Activated naive CD8-positive, alpha-beta T cell (primary cell): ENCODE data around the gene THBS4.

Source experiments
- H3K27ac Mint-ChIP-seq: one replicate; pipeline ENCODE4 v1.8.0; 2021; ENCODE audit warnings: mixed read lengths
- H3K27me3 Mint-ChIP-seq: one replicate; pipeline ENCODE4 v1.8.0; 2021; ENCODE audit warnings: mixed read lengths
- H3K36me3 Mint-ChIP-seq: one replicate; pipeline ENCODE4 v1.8.0; 2021; ENCODE audit warnings: mixed read lengths
- H3K4me1 Mint-ChIP-seq: one replicate; pipeline ENCODE4 v1.8.0; 2021; ENCODE audit warnings: low read depth, mixed read lengths
- H3K4me3 Mint-ChIP-seq: one replicate; pipeline ENCODE4 v1.8.0; 2021; ENCODE audit warnings: mild to moderate bottlenecking, mixed read lengths
- H3K9me3 Mint-ChIP-seq: one replicate; pipeline ENCODE4 v1.8.0; 2021; ENCODE audit warnings: low read depth, mixed read lengths

THBS4 gene

GRCh38 chr5:80034559-80034958 is 589 bp upstream of the THBS4 start:
- peaks cover 22% of the 10 kb centered on the region for H3K4me1 Mint-ChIP-seq
- peaks cover 2% of the 10 kb centered on the region for H3K36me3 Mint-ChIP-seq
- H3K27ac Mint-ChIP-seq = no peak overlapping the region
- H3K4me3 Mint-ChIP-seq = peak overlapping the region; percentile 76
- peaks cover 31% of the 10 kb centered on the region for H3K27me3 Mint-ChIP-seq
- H3K9me3 Mint-ChIP-seq = no peaks in the 10 kb centered on the region

DNA sequence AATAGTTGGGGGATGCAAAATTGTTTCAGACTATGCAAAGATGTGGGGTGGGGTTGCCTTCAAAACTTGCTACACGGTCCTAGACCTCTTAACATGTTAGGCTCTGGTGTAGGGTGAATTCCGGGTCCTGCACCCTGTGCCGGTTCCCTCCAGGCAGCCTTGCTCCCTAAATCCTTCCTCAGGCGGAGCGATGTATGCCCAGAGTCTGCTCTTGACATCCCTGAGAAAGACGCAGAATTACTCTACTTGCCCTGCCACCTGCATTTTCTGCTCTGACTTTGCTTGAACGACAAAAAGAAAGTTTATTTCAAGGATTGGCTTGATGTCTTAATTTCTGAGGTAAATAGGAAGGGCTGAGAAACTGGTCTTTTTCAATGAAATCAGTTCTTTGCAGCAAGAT is 691 bp downstream of the THBS4 start:
- no peak overlapping the region for H3K27ac Mint-ChIP-seq
- H3K9me3 Mint-ChIP-seq = no peaks in the 10 kb centered on the region
- peaks cover 21% of the 10 kb centered on the region for H3K4me1 Mint-ChIP-seq
- H3K27me3 Mint-ChIP-seq = peaks cover 39% of the 10 kb centered on the region
- H3K36me3 Mint-ChIP-seq = peaks cover 3% of the 10 kb centered on the region
- H3K4me3 Mint-ChIP-seq = peak overlapping the region; percentile 73

- Mint-ChIP-seq H3K4me1 (peaks cover 14% of the 10 kb centered on the region), H3K27me3 (peaks cover 46% of the 10 kb centered on the region), H3K36me3 (peaks cover 7% of the 10 kb centered on the region), H3K4me3 (no peak overlapping the region), H3K27ac (no peak overlapping the region), H3K9me3 (no peaks in the 10 kb centered on the region)
These were observed 1.5 kb downstream of the THBS4 start for GRCh38 chr5:80036615-80037014.

DNA sequence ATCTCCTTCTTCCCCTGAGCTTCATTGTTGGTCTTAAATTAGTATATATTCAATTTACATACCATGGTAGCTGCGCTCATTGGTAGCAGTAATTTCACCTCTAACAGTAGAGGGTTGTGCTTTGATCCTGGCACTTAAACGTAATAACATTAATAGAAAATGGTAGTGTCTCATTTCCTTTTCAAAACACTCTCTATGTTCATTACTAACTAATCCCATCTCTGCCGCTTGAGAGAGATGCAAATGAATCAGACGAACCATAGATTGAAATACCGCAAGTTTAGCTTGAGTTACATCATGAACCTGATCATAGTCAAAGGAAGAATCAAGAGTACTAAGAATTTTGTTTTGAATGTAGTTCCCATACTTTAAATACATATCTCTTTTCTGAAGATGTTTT is 2.2 kb downstream of the THBS4 start:
- H3K9me3 Mint-ChIP-seq = no peaks in the 10 kb centered on the region
- H3K27ac Mint-ChIP-seq = no peak overlapping the region
- H3K36me3 Mint-ChIP-seq = peaks cover 7% of the 10 kb centered on the region
- no peak overlapping the region for H3K4me3 Mint-ChIP-seq
- H3K27me3 Mint-ChIP-seq = peaks cover 48% of the 10 kb centered on the region
- peaks cover 14% of the 10 kb centered on the region for H3K4me1 Mint-ChIP-seq

DNA sequence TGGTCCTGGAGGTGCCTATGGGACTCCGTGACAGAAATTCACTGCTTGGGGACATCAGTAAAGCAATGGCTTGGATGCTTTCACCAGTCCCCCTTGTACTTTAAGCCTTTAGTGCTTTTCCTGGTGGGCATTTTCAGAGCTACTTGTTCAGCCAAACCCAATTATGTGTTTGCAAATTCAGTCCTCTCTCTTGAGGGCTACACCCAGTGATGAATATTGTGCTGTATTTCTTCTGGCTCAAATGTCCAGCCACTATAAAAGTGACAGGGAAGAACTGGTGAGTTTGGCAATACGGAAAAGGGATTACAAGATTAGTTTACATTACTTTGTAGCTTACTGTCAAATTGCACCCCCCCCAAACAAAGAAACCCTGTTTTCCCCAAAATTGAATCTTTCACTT is 4.5 kb downstream of the THBS4 start:
- peaks cover 43% of the 10 kb centered on the region for H3K27me3 Mint-ChIP-seq

GRCh38 chr5:80041527-80041926 is 6.4 kb downstream of the THBS4 start:
- Mint-ChIP-seq H3K4me3 (no peak overlapping the region), H3K27ac (no peak overlapping the region), H3K36me3 (peaks cover 10% of the 10 kb centered on the region), H3K27me3 (peaks cover 40% of the 10 kb centered on the region), H3K4me1 (no peaks in the 10 kb centered on the region), H3K9me3 (no peaks in the 10 kb centered on the region)

More for the DNA sequence above, 4.5 kb downstream of the THBS4 start:
- H3K4me1 Mint-ChIP-seq = peaks cover 8% of the 10 kb centered on the region
- H3K36me3 Mint-ChIP-seq = peaks cover 11% of the 10 kb centered on the region
- no peak overlapping the region for H3K4me3 Mint-ChIP-seq
- H3K27ac Mint-ChIP-seq = no peak overlapping the region
- no peaks in the 10 kb centered on the region for H3K9me3 Mint-ChIP-seq

DNA sequence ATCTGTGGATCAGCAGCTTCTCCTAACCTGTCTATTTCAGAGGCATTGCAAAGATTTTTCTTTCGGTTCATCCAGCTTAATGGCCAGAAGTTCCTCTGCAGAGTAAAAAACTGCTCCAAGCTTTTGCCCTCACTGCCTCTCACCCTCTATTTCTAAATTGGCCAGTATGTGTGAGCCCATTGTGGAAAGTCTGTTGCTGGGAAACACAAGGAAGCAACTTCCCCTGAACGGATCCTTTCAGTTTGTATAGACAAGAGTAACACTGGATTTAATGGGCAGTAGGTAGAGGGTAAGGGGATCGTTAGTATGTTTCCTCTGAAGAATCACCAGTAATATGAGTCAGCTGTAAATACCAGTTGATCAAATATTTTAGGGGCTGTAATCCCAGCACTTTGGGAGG is 7.2 kb downstream of the THBS4 start:
- peaks cover 10% of the 10 kb centered on the region for H3K36me3 Mint-ChIP-seq
- H3K4me3 Mint-ChIP-seq = no peak overlapping the region
- H3K4me1 Mint-ChIP-seq = no peaks in the 10 kb centered on the region
- H3K9me3 Mint-ChIP-seq = no peaks in the 10 kb centered on the region
- no peak overlapping the region for H3K27ac Mint-ChIP-seq
- peaks cover 36% of the 10 kb centered on the region for H3K27me3 Mint-ChIP-seq

DNA sequence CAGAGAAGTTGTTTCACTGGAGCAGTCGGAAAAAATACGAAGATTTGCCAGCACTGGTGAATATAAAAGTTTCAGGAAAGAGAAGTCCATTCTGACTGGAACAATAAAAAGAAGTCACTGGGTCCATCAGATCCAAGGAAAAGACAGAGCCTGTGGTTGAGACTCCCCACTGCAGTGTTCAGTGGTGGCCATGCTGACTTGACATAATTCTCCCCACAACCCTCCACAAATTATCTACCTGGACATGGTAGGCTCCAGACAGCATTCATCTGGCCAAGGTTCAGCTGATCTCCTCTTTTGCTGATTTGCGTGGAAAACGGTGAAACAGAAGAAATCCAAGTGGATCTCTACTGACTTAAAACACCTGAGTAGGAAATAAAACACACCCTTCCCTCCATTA is 8.0 kb downstream of the THBS4 start:
- H3K4me1 Mint-ChIP-seq = no peaks in the 10 kb centered on the region
- H3K27me3 Mint-ChIP-seq = peaks cover 32% of the 10 kb centered on the region
- peaks cover 10% of the 10 kb centered on the region for H3K36me3 Mint-ChIP-seq

DNA sequence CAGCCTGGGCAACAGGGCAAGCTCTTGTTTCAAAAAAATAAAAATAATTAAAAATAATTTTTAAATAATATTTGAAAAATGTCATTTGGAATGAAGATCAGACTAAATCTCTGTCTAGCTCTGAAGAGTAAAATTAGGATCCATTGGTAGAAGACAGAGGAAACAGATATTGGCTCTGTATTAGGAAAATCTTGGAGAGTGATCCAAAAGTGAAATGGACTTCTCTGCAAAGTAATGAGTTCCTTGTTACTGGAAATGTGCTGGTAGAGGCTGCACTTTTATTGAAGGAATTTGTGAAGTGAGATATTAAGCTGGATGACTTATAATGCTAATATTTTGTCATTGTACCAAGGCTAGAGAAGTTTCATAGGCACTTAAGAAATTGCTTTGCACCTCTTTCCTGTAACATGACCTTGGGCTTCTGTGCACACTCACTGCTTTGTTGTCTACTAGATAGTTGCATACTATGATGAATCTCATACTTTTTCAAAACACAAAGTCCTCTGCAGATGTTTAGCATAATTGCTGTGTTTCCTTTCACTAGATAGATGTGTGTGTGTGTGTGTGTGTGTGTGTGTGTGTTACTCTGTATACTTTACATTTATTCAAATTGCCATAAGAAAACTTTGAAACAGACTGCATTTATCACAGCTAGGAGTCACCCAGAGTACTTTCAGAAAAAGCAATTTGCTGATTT is 13.1 kb downstream of the THBS4 start:
- no peak overlapping the region for H3K27ac Mint-ChIP-seq
- peaks cover 5% of the 10 kb centered on the region for H3K36me3 Mint-ChIP-seq
- H3K4me3 Mint-ChIP-seq = no peak overlapping the region
- H3K9me3 Mint-ChIP-seq = no peaks in the 10 kb centered on the region
- no peaks in the 10 kb centered on the region for H3K4me1 Mint-ChIP-seq
- peaks cover 13% of the 10 kb centered on the region for H3K27me3 Mint-ChIP-seq

More for the DNA sequence above, 8.0 kb downstream of the THBS4 start:
- no peak overlapping the region for H3K4me3 Mint-ChIP-seq
- H3K27ac Mint-ChIP-seq = no peak overlapping the region
- H3K9me3 Mint-ChIP-seq = no peaks in the 10 kb centered on the region

DNA sequence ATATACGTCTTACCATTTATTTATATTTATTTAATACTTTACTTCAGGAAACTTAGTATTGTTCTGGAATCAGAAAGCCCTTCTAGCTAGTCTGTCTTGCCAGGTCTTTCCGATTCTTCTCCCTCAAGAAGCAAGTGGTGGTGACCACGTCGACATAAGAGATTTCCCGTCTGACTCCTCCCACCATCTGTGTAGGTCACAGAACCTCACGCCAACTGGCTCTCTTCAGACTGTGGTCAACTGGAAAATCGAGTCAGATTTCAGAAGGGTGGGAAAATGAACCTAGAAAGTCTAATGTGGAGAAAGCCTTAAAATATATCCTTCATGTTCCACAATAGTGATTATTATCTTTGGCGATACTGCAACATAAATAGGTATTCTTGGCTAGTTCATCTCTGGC is 17.3 kb downstream of the THBS4 start:
- H3K9me3 Mint-ChIP-seq = no peaks in the 10 kb centered on the region
- no peaks in the 10 kb centered on the region for H3K27me3 Mint-ChIP-seq
- H3K36me3 Mint-ChIP-seq = no peaks in the 10 kb centered on the region
- H3K4me1 Mint-ChIP-seq = no peaks in the 10 kb centered on the region
- H3K27ac Mint-ChIP-seq = no peak overlapping the region
- H3K4me3 Mint-ChIP-seq = no peak overlapping the region

DNA sequence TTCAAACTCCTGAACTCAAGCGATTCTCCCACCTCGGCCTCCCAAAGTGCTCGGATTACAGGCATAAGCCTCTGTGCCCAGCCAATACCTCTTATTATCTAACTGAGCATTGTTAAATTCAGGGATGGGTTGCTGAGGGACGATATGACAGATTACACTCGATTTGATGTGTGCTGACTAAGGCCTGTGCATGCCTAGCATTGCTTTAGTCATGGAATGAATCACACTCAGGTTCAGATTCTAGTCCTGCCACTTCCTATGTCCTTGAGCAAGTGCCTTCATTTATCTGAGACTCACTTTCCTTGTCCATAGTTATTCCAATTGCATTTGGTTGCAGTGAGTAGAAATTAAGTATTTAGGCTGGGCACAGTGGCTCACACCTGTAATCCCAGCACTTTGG is 19.5 kb downstream of the THBS4 start:
- no peaks in the 10 kb centered on the region for H3K36me3 Mint-ChIP-seq

GRCh38 chr5:80055491-80056170 is 20.5 kb downstream of the THBS4 start:
- Mint-ChIP-seq H3K4me1 (peaks cover 5% of the 10 kb centered on the region), H3K27ac (no peak overlapping the region), H3K9me3 (no peaks in the 10 kb centered on the region), H3K4me3 (no peak overlapping the region), H3K27me3 (no peaks in the 10 kb centered on the region), H3K36me3 (no peaks in the 10 kb centered on the region)

More for the DNA sequence above, 19.5 kb downstream of the THBS4 start:
- Mint-ChIP-seq H3K4me1 (no peaks in the 10 kb centered on the region), H3K4me3 (no peak overlapping the region), H3K9me3 (no peaks in the 10 kb centered on the region), H3K27me3 (no peaks in the 10 kb centered on the region), H3K27ac (no peak overlapping the region)

DNA sequence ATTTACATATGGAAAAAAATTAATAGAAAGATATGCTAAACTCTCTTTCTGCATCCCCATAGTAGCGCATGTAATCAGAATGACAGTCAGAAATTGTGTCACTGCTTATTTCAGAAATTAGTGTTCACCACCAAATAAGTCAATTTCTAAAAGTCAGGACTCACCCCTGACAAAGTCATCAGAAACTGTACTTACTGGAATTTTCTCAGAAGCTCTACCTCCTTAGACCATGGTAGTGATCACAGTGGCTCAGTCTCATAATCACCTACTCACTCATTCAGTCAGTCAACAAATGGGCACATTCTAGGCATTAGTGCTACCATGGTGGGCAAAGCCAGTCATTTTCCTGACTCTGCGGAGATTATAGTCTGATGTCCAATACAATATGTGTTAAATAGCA is 22.0 kb downstream of the THBS4 start:
- no peak overlapping the region for H3K4me3 Mint-ChIP-seq
- no peak overlapping the region for H3K27ac Mint-ChIP-seq

GRCh38 chr5:80057921-80058320 is 22.8 kb downstream of the THBS4 start:
- Mint-ChIP-seq H3K4me3 (no peak overlapping the region), H3K27ac (no peak overlapping the region), H3K4me1 (peaks cover 10% of the 10 kb centered on the region), H3K9me3 (no peaks in the 10 kb centered on the region), H3K27me3 (no peaks in the 10 kb centered on the region), H3K36me3 (no peaks in the 10 kb centered on the region)

More for the DNA sequence above, 22.0 kb downstream of the THBS4 start:
- H3K9me3 Mint-ChIP-seq = no peaks in the 10 kb centered on the region
- peaks cover 10% of the 10 kb centered on the region for H3K4me1 Mint-ChIP-seq
- H3K27me3 Mint-ChIP-seq = no peaks in the 10 kb centered on the region
- no peaks in the 10 kb centered on the region for H3K36me3 Mint-ChIP-seq

DNA sequence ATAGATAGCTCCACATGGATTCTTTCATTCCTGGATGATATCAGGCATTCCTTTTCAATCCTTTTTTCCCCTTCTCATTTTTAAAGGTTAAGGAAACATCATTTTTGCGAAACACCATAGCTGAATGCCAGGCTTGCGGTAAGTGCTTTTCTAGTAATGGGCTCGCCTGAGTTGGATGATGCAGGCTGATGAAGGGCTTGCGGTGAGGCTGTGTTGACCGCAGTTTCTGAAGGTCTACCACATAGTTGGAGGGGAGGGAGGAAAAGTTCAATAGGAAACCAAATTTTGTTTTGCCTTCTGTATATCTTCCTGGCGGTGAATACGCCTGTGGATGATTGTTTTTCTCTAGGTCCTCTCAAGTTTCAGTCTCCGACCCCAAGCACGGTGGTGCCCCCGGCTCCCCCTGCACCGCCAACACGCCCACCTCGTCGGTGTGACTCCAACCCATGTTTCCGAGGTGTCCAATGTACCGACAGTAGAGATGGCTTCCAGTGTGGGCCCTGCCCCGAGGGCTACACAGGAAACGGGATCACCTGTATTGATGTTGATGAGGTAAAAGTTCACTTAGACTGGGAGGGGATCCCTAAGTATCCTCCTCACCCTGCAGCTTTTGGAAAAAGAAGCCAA is 24.3 kb downstream of the THBS4 start:
- no peaks in the 10 kb centered on the region for H3K27me3 Mint-ChIP-seq
- no peak overlapping the region for H3K27ac Mint-ChIP-seq
- H3K9me3 Mint-ChIP-seq = no peaks in the 10 kb centered on the region

More for the DNA sequence above, 24.3 kb downstream of the THBS4 start:
- H3K4me1 Mint-ChIP-seq = peaks cover 10% of the 10 kb centered on the region
- peaks cover 2% of the 10 kb centered on the region for H3K36me3 Mint-ChIP-seq
- H3K4me3 Mint-ChIP-seq = no peak overlapping the region
